ENCODE data around the gene SP3. TPM values are rescaled to one million over a fixed set of nuclear protein-coding genes. Genes with fewer than 3 reads are reported as not detected.

The SP3 gene
- total and polyA plus RNA-seq, 2 donors (not counting 1 experiment from before 2014, with no cell fraction given), result 64.1 to 124 TPM

- no peak overlapping the region for H3K4me2 ChIP-seq (ENCODE audit: extremely low read depth, insufficient read depth, low read length)
- H2AFZ ChIP-seq (ENCODE audit: low read length), result peak overlapping the region; percentile 45
- no peak for DNase-seq (ENCODE audit: low read depth in 2 of 2)
- no peak for TF ChIP-seq EZH2 (IDR thresholded peaks at IDR 0.05; ENCODE audit: low read length, missing control alignments)
- TF ChIP-seq CTCF (conservative IDR thresholded peaks at IDR 0.05 in 1 of 2, IDR thresholded peaks at IDR 0.05 in 1 of 2; ENCODE audit: low read depth in 1 of 2, low read length in 2 of 2), result no peak
- peaks cover 11% of the 10 kb centered on the region for H3K4me1 ChIP-seq (ENCODE audit: control insufficient read depth, extremely low read depth, insufficient read depth, low read length)
- H3K79me2 ChIP-seq (ENCODE audit: control insufficient read depth, insufficient read depth, low read length), result no peaks in the 10 kb centered on the region
- H3K9ac ChIP-seq (ENCODE audit: insufficient read depth, low read length), result no peak overlapping the region
- H4K20me1 ChIP-seq (ENCODE audit: control insufficient read depth, extremely low read depth, insufficient read depth, low read length), result no peaks in the 10 kb centered on the region
- H3K27ac ChIP-seq (ENCODE audit: insufficient read depth, low read length), result no peak overlapping the region
- H3K27me3 ChIP-seq (ENCODE audit: control insufficient read depth, insufficient read depth, low read length), result peaks cover 7% of the 10 kb centered on the region
- H3K36me3 ChIP-seq (ENCODE audit: control insufficient read depth, insufficient read depth, low read length), result no peaks in the 10 kb centered on the region
- no peaks in the 10 kb centered on the region for H3K9me3 ChIP-seq (ENCODE audit: control insufficient read depth, insufficient read depth, low read depth, low read length)
- no peak overlapping the region for H3K4me3 ChIP-seq (replicated peaks in 1 of 4; ENCODE audit: control extremely low read depth in 1 of 4, insufficient read depth in 1 of 4, low read depth in 3 of 4, low read length in 4 of 4)
Measured at GRCh38 chr2:173990245-173990644, 25.1 kb upstream of the SP3 start.

- Histone ChIP-seq H3K4me2 (ENCODE audit: extremely low read depth, insufficient read depth, low read length) (no peak overlapping the region), H4K20me1 (ENCODE audit: control insufficient read depth, extremely low read depth, insufficient read depth, low read length) (no peaks in the 10 kb centered on the region), H3K27me3 (ENCODE audit: control insufficient read depth, insufficient read depth, low read length) (peaks cover 6% of the 10 kb centered on the region), H3K79me2 (ENCODE audit: control insufficient read depth, insufficient read depth, low read length) (no peaks in the 10 kb centered on the region), H3K9ac (ENCODE audit: insufficient read depth, low read length) (no peak overlapping the region), H3K36me3 (ENCODE audit: control insufficient read depth, insufficient read depth, low read length) (no peaks in the 10 kb centered on the region), H3K27ac (ENCODE audit: insufficient read depth, low read length) (no peak overlapping the region), H3K4me1 (ENCODE audit: control insufficient read depth, extremely low read depth, insufficient read depth, low read length) (peaks cover 11% of the 10 kb centered on the region), H2AFZ (ENCODE audit: low read length) (no peak overlapping the region), H3K4me3 (replicated peaks in 1 of 4; ENCODE audit: control extremely low read depth in 1 of 4, insufficient read depth in 1 of 4, low read depth in 3 of 4, low read length in 4 of 4) (no peak overlapping the region), H3K9me3 (ENCODE audit: control insufficient read depth, insufficient read depth, low read depth, low read length) (no peaks in the 10 kb centered on the region)
- TF ChIP-seq EZH2 (IDR thresholded peaks at IDR 0.05; ENCODE audit: low read length, missing control alignments), result no peak
- TF ChIP-seq CTCF (conservative IDR thresholded peaks at IDR 0.05 in 1 of 2, IDR thresholded peaks at IDR 0.05 in 1 of 2; ENCODE audit: low read depth in 1 of 2, low read length in 2 of 2), result no peak
- DNase-seq (ENCODE audit: low read depth in 2 of 2), result no peak
Measured at GRCh38 chr2:173989884-173990215, 24.7 kb upstream of the SP3 start.

DNA sequence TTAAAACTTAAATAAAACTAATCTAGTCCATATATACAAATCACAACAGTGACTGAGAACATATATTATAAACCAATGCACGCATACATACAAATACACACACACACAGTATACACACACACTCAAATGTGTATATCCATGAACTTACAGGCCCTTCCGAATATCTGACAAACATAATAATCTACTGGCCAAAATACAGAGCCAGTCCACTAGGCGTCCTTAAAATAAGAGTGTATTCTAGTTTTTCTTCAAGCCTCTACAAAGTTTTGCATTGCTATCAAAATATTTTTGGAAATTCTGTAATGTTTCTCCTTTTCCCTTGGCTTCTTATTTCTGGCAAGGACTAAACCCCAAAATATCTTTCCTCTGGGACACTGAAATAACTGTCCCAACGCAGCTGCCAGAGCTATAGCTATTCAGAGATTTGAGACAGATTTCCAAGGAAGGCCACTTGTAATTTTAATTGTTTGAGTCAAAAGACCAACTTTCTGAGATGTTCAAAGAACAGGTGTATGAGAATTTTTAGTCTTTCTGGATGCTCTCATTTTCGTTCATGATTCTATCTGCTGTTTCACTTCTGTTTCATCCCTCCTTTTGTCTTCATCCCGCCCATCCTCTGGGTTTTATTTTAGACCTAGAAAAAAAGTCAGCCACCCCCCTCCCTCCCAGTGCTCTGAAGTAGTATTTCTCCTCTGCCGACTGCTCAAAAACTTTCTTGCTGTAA lies 24.1 kb upstream of the SP3 start:
- peaks cover 1% of the 10 kb centered on the region for H3K27me3 ChIP-seq (ENCODE audit: control insufficient read depth, insufficient read depth, low read length)
- H3K4me1 ChIP-seq (ENCODE audit: control insufficient read depth, extremely low read depth, insufficient read depth, low read length), result peaks cover 11% of the 10 kb centered on the region
- H3K9ac ChIP-seq (ENCODE audit: insufficient read depth, low read length), result no peak overlapping the region
- no peak overlapping the region for H3K4me2 ChIP-seq (ENCODE audit: extremely low read depth, insufficient read depth, low read length)
- no peaks in the 10 kb centered on the region for H4K20me1 ChIP-seq (ENCODE audit: control insufficient read depth, extremely low read depth, insufficient read depth, low read length)
- DNase-seq (ENCODE audit: low read depth in 2 of 2), result no peak
- no peak overlapping the region for H3K27ac ChIP-seq (ENCODE audit: insufficient read depth, low read length)
- H3K79me2 ChIP-seq (ENCODE audit: control insufficient read depth, insufficient read depth, low read length), result no peaks in the 10 kb centered on the region
- no peaks in the 10 kb centered on the region for H3K36me3 ChIP-seq (ENCODE audit: control insufficient read depth, insufficient read depth, low read length)
- no peak overlapping the region for H2AFZ ChIP-seq (ENCODE audit: low read length)
- TF ChIP-seq CTCF (conservative IDR thresholded peaks at IDR 0.05 in 1 of 2, IDR thresholded peaks at IDR 0.05 in 1 of 2; ENCODE audit: low read depth in 1 of 2, low read length in 2 of 2) (peak in 1 of 2 donors; percentile 0), EZH2 (IDR thresholded peaks at IDR 0.05; ENCODE audit: low read length, missing control alignments) (no peak)
- no peaks in the 10 kb centered on the region for H3K9me3 ChIP-seq (ENCODE audit: control insufficient read depth, insufficient read depth, low read depth, low read length)
- no peak overlapping the region for H3K4me3 ChIP-seq (replicated peaks in 1 of 4; ENCODE audit: control extremely low read depth in 1 of 4, insufficient read depth in 1 of 4, low read depth in 3 of 4, low read length in 4 of 4)

Measured in fibroblast of lung (primary cell).